Hepatocyte (in vitro differentiated cells): ENCODE measurements around the gene PPP2R2C. TPM values are rescaled to one million over a fixed set of nuclear protein-coding genes. Genes with fewer than 3 reads are reported as not detected.

ENCODE experiments used
- DNase-seq: peaks from one replicate; pipeline ENCODE4 v3.0.0-alpha.2; 2016; ENCODE audit warnings: low spot score
- H2AFZ ChIP-seq: fragments of 200-600 bp; sonication (generic); 2 replicates; pipeline ENCODE4 v1.6.0; 2016; ENCODE audit warnings: antibody characterized with exemption, mild to moderate bottlenecking
- H3K27ac ChIP-seq: fragments of 200-600 bp; sonication (generic); 2 replicates; pipeline ENCODE4 v1.5.1; 2016; ENCODE audit warnings: mild to moderate bottlenecking
- H3K27me3 ChIP-seq: fragments of 200-600 bp; sonication (generic); 2 replicates; pipeline ENCODE4 v1.6.1; 2016
- H3K36me3 ChIP-seq: fragments of 200-600 bp; sonication (generic); replicated peaks from 2 replicates; pipeline ENCODE4 v1.5.1; 2016; ENCODE audit warnings: low read depth; ENCODE audit not compliant: insufficient read depth
- H3K4me1 ChIP-seq: fragments of 200-600 bp; sonication (generic); 2 replicates; pipeline ENCODE4 v1.5.1; 2016; ENCODE audit warnings: mild to moderate bottlenecking, moderate library complexity; ENCODE audit not compliant: insufficient read depth
- H3K4me2 ChIP-seq: fragments of 200-600 bp; sonication (generic); 2 replicates; pipeline ENCODE4 v1.6.0; 2016
- H3K4me3 ChIP-seq: fragments of 200-600 bp; sonication (generic); 2 replicates; pipeline ENCODE4 v1.5.1; 2016; ENCODE audit warnings: mild to moderate bottlenecking
- H3K79me2 ChIP-seq: fragments of 200-600 bp; sonication (generic); 2 replicates; pipeline ENCODE4 v1.6.0; 2017; ENCODE audit warnings: mild to moderate bottlenecking
- H3K9me2 ChIP-seq: fragments of 200-600 bp; sonication (generic); replicated peaks from 2 replicates; pipeline ENCODE4 v1.6.0; 2017; ENCODE audit warnings: mild to moderate bottlenecking; ENCODE audit not compliant: insufficient read depth
- H3K9me3 ChIP-seq: fragments of 200-600 bp; sonication (generic); 2 replicates; pipeline ENCODE4 v1.5.1; 2016; ENCODE audit warnings: low read depth, mild to moderate bottlenecking
- H4K20me1 ChIP-seq: fragments of 200-600 bp; sonication (generic); 2 replicates; pipeline ENCODE4 v1.6.0; 2016; ENCODE audit warnings: mild to moderate bottlenecking; ENCODE audit not compliant: insufficient read depth, poor library complexity, severe bottlenecking
- CTCF ChIP-seq: fragments of 200-600 bp; sonication (generic); IDR thresholded peaks from 2 replicates; pipeline ENCODE4 v1.5.1; 2016; ENCODE audit warnings: antibody characterized with exemption, mild to moderate bottlenecking; ENCODE audit not compliant: poor library complexity
- EZH2 ChIP-seq: fragments of 200-600 bp; sonication (generic); IDR thresholded peaks from 2 replicates; pipeline ENCODE4 v1.6.1; 2016; ENCODE audit warnings: antibody characterized with exemption, mild to moderate bottlenecking, borderline replicate concordance
- EZH2phosphoT487 ChIP-seq: fragments of 200-600 bp; sonication (generic); IDR thresholded peaks from one replicate; pipeline ENCODE4 v1.6.1; 2018; ENCODE audit warnings: antibody characterized with exemption, mild to moderate bottlenecking, low read depth, moderate library complexity; ENCODE audit not compliant: unreplicated experiment, severe bottlenecking
- WGBS: methylation state at CpG from one replicate; pipeline ENCODE4 v1.1.6; 2016; ENCODE audit warnings: low lambda C conversion rate; ENCODE audit errors: missing lambda C conversion rate; 5-methylcytosine and 5-hydroxymethylcytosine counted together
- polyA plus RNA-seq: library from polyadenylated mRNA; unstranded; fragments of >200 nt; fragmentation: Nextera tagmentation; extraction: Ambion mirVana; gene quantifications from 2 replicates; pipeline ENCODE4 v1.2.1, GENCODE V29; 2016
- total RNA-seq: library from RNA; depleted of rRNA; stranded (reverse); fragments of >200 nt; gene quantifications from 2 replicates; pipeline ENCODE4 v1.2.3, GENCODE V29; 2014

Gene PPP2R2C
- total and polyA plus RNA-seq, 2 experiments from 2014 or later = 0.35 to 0.67 TPM

- 86% methylated on average over 2 of the region's 2 CpGs for WGBS
Measured at GRCh38 chr4:6517171-6517570, 44.8 kb upstream of the PPP2R2C start.

GRCh38 chr4:6516762-6517161 lies 44.3 kb upstream of the PPP2R2C start:
- no peak for TF ChIP-seq EZH2phosphoT487
- no peak for TF ChIP-seq CTCF
- no peak for TF ChIP-seq EZH2
- no peak overlapping the region for H3K4me2 ChIP-seq
- H3K4me3 ChIP-seq = no peak overlapping the region
- H2AFZ ChIP-seq = no peak overlapping the region
- no peaks in the 10 kb centered on the region for H3K9me3 ChIP-seq
- H3K36me3 ChIP-seq = no peaks in the 10 kb centered on the region
- no peaks in the 10 kb centered on the region for H3K27me3 ChIP-seq
- no peak for DNase-seq
- WGBS = 83% methylated on average over 8 of the region's 8 CpGs
- no peak overlapping the region for H3K27ac ChIP-seq
- no peaks in the 10 kb centered on the region for H3K79me2 ChIP-seq
- no peaks in the 10 kb centered on the region for H3K4me1 ChIP-seq
- no peaks in the 10 kb centered on the region for H4K20me1 ChIP-seq
- H3K9me2 ChIP-seq = no peaks in the 10 kb centered on the region

More at GRCh38 chr4:6517171-6517570, 44.8 kb upstream of the PPP2R2C start:
- no peak overlapping the region for H3K4me3 ChIP-seq
- DNase-seq = no peak
- H3K9me2 ChIP-seq = no peaks in the 10 kb centered on the region
- H4K20me1 ChIP-seq = no peaks in the 10 kb centered on the region
- no peak overlapping the region for H3K4me2 ChIP-seq
- no peaks in the 10 kb centered on the region for H3K79me2 ChIP-seq
- H2AFZ ChIP-seq = no peak overlapping the region
- H3K27me3 ChIP-seq = no peaks in the 10 kb centered on the region
- no peaks in the 10 kb centered on the region for H3K4me1 ChIP-seq
- no peaks in the 10 kb centered on the region for H3K36me3 ChIP-seq
- no peak for TF ChIP-seq CTCF
- TF ChIP-seq EZH2phosphoT487 = no peak
- TF ChIP-seq EZH2 = no peak
- H3K27ac ChIP-seq = no peak overlapping the region
- no peaks in the 10 kb centered on the region for H3K9me3 ChIP-seq

- H3K27me3 ChIP-seq = no peaks in the 10 kb centered on the region
- no peaks in the 10 kb centered on the region for H3K36me3 ChIP-seq
- no peak for DNase-seq
- no peaks in the 10 kb centered on the region for H3K79me2 ChIP-seq
- no peak overlapping the region for H3K4me3 ChIP-seq
- 79% methylated on average over 9 of the region's 9 CpGs for WGBS
- no peak for TF ChIP-seq EZH2
- TF ChIP-seq EZH2phosphoT487 = no peak
- no peak for TF ChIP-seq CTCF
- no peaks in the 10 kb centered on the region for H3K4me1 ChIP-seq
- H3K9me3 ChIP-seq = no peaks in the 10 kb centered on the region
- no peak overlapping the region for H3K4me2 ChIP-seq
- H4K20me1 ChIP-seq = no peaks in the 10 kb centered on the region
- H3K27ac ChIP-seq = no peak overlapping the region
- H3K9me2 ChIP-seq = no peaks in the 10 kb centered on the region
- H2AFZ ChIP-seq = no peak overlapping the region
Measured at GRCh38 chr4:6516281-6516680, 43.9 kb upstream of the PPP2R2C start.

GRCh38 chr4:6513678-6514077 lies 41.3 kb upstream of the PPP2R2C start:
- Histone ChIP-seq H3K9me2 (no peaks in the 10 kb centered on the region), H3K27ac (no peak overlapping the region), H2AFZ (no peak overlapping the region), H3K9me3 (no peaks in the 10 kb centered on the region), H4K20me1 (no peaks in the 10 kb centered on the region), H3K4me2 (no peak overlapping the region), H3K27me3 (no peaks in the 10 kb centered on the region), H3K4me1 (no peaks in the 10 kb centered on the region), H3K36me3 (no peaks in the 10 kb centered on the region), H3K79me2 (no peaks in the 10 kb centered on the region), H3K4me3 (no peak overlapping the region)
- 92% methylated on average over 3 of the region's 3 CpGs for WGBS
- TF ChIP-seq EZH2phosphoT487 (no peak), CTCF (no peak), EZH2 (no peak)
- no peak for DNase-seq
